Skeletal muscle cell (primary cell): ENCODE results near the gene LTB4R.
"Not testable (repeated sequence)": the region's sequence is repeated elsewhere in the genome, so short reads cannot be mapped to it uniquely, and the experiment has no call there.

Source experiments
- DNase-seq: peaks from one replicate; pipeline ENCODE4 v3.0.0-alpha.2; 2010; ENCODE audit warnings: low read depth
- H3K4me3 ChIP-seq: 2 replicates; pipeline ENCODE4 v1.5.1; 2011; ENCODE audit warnings: low read depth, mild to moderate bottlenecking, control low read depth, low read length, moderate library complexity

LTB4R gene

GRCh38 chr14:24315807-24316596 lies 4.7 kb downstream of the LTB4R start:
- DNase-seq = no peak
- no peak overlapping the region for H3K4me3 ChIP-seq

GRCh38 chr14:24316597-24316950 lies 5.3 kb downstream of the LTB4R start:
- DNase-seq = no peak
- H3K4me3 ChIP-seq = no peak overlapping the region

- no peak overlapping the region for H3K4me3 ChIP-seq
- DNase-seq = no peak
Observed at GRCh38 chr14:24317141-24317928, 6.0 kb downstream of the LTB4R start.

GRCh38 chr14:24321212-24321975 lies 10.1 kb downstream of the LTB4R start:
- H3K4me3 ChIP-seq = no peak overlapping the region
- no peak for DNase-seq

GRCh38 chr14:24322672-24323071 lies 11.4 kb downstream of the LTB4R start:
- no peak for DNase-seq
- no peak overlapping the region for H3K4me3 ChIP-seq

GRCh38 chr14:24323341-24323740 lies 12.0 kb downstream of the LTB4R start:
- no peak for DNase-seq
- no peak overlapping the region for H3K4me3 ChIP-seq

- no peak for DNase-seq
- no peak overlapping the region for H3K4me3 ChIP-seq
Observed at GRCh38 chr14:24324024-24324423, 12.7 kb downstream of the LTB4R start.

GRCh38 chr14:24325041-24325530 lies 13.8 kb downstream of the LTB4R start:
- no peak overlapping the region for H3K4me3 ChIP-seq
- no peak for DNase-seq

- DNase-seq = no peak
- H3K4me3 ChIP-seq = no peak overlapping the region
Observed at GRCh38 chr14:24325963-24326362, 14.7 kb downstream of the LTB4R start.

- DNase-seq = no peak
- H3K4me3 ChIP-seq = no peak overlapping the region
Observed at GRCh38 chr14:24327303-24327702, 16.0 kb downstream of the LTB4R start.

GRCh38 chr14:24327914-24328313 lies 16.6 kb downstream of the LTB4R start:
- H3K4me3 ChIP-seq, DNase-seq: not testable (repeated sequence)

GRCh38 chr14:24329073-24329663 lies 17.9 kb downstream of the LTB4R start:
- DNase-seq = no peak
- H3K4me3 ChIP-seq = no peak overlapping the region

GRCh38 chr14:24329736-24330135 lies 18.4 kb downstream of the LTB4R start:
- H3K4me3 ChIP-seq = no peak overlapping the region
- no peak for DNase-seq

GRCh38 chr14:24330973-24331674 lies 19.8 kb downstream of the LTB4R start:
- no peak overlapping the region for H3K4me3 ChIP-seq

GRCh38 chr14:24331731-24332267 lies 20.5 kb downstream of the LTB4R start:
- DNase-seq = no peak
- H3K4me3 ChIP-seq = no peak overlapping the region

More at GRCh38 chr14:24330973-24331674, 19.8 kb downstream of the LTB4R start:
- no peak for DNase-seq

- peak overlapping the region; percentile 33 for H3K4me3 ChIP-seq
- DNase-seq = no peak
Observed at GRCh38 chr14:24332268-24332993, 21.1 kb downstream of the LTB4R start.

- H3K4me3 ChIP-seq = peak within 1 kb of the TSS; percentile 33
- DNase-seq = no peak
Observed at GRCh38 chr14:24334431-24335291, 23.4 kb downstream of the LTB4R start, which contains the start of gene ADCY4. Gene ADCY4, minus strand, starts transcription at chr14:24335071. Its CDS starts 419 bp downstream, at chr14:24334652.
